Measurements from ENCODE around the gene MARCO. TPM values are rescaled to one million over a fixed set of nuclear protein-coding genes. Genes with fewer than 3 reads are reported as not detected.

The MARCO gene
- total RNA-seq, 1 experiment from 2014 or later = 0.26 TPM

DNA sequence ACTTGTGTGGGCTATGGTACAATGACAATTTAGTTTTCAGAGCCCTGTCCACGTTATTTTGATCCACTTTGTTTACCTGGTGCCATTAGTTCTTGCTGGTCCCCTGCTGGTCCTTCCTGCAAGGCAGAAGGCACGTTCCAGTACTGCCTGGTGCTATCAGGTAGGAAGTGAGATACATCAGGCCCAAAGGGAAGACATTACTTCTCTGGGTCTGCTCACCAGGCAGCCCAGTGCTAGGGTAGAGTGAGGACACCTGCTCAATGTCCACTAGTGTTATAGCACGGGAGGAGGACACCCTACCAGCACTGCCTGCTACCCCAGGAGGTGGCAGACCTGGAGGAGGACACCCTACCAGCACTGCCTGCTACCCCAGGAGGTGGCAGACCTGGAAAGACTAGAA is 23.7 kb downstream of the MARCO start:
- Histone ChIP-seq H3K27ac (ENCODE audit: low read length) (no peak overlapping the region), H3K36me3 (ENCODE audit: control insufficient read depth, insufficient read depth, low read length) (no peaks in the 10 kb centered on the region), H3K4me3 (ENCODE audit: low read depth in 2 of 2, low read length in 2 of 2) (no peak overlapping the region), H3K27me3 (ENCODE audit: control insufficient read depth, insufficient read depth, low read length) (peaks cover 8% of the 10 kb centered on the region), H3K9me3 (ENCODE audit: control insufficient read depth, insufficient read depth, low read depth, low read length) (no peaks in the 10 kb centered on the region), H3K4me1 (ENCODE audit: control insufficient read depth, insufficient read depth, low read length) (no peaks in the 10 kb centered on the region)
- intact Hi-C loops (cut with micrococcal nuclease; ENCODE audit: unreplicated experiment) (no loop called here), in situ Hi-C loops (cut with HindIII; ENCODE audit: low pct_unique_long_range_greater_than_20kb, low sequenced_read_pairs) (no loop called here)
- DNase-seq (ENCODE audit: low read depth, low spot score) (no peak), ATAC-seq (no peak)
- no TSS peak for BruUV-seq (replicated peaks)
- POLR2A ChIA-PET = no interaction called here
- TF ChIP-seq TCF7L2 (IDR thresholded peaks at IDR 0.05; ENCODE audit: low read depth, low read length) = no peak
- TF ChIP-seq, protein P1, sequence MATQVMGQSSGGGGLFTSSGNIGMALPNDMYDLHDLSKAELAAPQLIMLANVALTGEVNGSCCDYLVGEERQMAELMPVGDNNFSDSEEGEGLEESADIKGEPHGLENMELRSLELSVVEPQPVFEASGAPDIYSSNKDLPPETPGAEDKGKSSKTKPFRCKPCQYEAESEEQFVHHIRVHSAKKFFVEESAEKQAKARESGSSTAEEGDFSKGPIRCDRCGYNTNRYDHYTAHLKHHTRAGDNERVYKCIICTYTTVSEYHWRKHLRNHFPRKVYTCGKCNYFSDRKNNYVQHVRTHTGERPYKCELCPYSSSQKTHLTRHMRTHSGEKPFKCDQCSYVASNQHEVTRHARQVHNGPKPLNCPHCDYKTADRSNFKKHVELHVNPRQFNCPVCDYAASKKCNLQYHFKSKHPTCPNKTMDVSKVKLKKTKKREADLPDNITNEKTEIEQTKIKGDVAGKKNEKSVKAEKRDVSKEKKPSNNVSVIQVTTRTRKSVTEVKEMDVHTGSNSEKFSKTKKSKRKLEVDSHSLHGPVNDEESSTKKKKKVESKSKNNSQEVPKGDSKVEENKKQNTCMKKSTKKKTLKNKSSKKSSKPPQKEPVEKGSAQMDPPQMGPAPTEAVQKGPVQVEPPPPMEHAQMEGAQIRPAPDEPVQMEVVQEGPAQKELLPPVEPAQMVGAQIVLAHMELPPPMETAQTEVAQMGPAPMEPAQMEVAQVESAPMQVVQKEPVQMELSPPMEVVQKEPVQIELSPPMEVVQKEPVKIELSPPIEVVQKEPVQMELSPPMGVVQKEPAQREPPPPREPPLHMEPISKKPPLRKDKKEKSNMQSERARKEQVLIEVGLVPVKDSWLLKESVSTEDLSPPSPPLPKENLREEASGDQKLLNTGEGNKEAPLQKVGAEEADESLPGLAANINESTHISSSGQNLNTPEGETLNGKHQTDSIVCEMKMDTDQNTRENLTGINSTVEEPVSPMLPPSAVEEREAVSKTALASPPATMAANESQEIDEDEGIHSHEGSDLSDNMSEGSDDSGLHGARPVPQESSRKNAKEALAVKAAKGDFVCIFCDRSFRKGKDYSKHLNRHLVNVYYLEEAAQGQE (IDR thresholded peaks at IDR 0.05; ENCODE audit: insufficient read depth in 1 of 2, low read depth in 2 of 2, low read length in 1 of 2) = no peak
- no peak for TF ChIP-seq CTCF (IDR thresholded peaks at IDR 0.05)
- CTCF ChIA-PET = no interaction called here

- ATAC-seq (no peak), DNase-seq (ENCODE audit: low read depth, low spot score) (no peak)
- no peak overlapping the region for H3K27ac ChIP-seq (ENCODE audit: low read length)
- H3K4me3 ChIP-seq (ENCODE audit: low read depth in 2 of 2, low read length in 2 of 2) = no peak overlapping the region
- no peaks in the 10 kb centered on the region for H3K9me3 ChIP-seq (ENCODE audit: control insufficient read depth, insufficient read depth, low read depth, low read length)
- TF ChIP-seq, protein P1 (IDR thresholded peaks at IDR 0.05; ENCODE audit: insufficient read depth in 1 of 2, low read depth in 2 of 2, low read length in 1 of 2) = no peak
- TF ChIP-seq POLR2AphosphoS5 (IDR thresholded peaks at IDR 0.05; ENCODE audit: low read depth, low read length) = no peak
- TF ChIP-seq TCF7L2 (IDR thresholded peaks at IDR 0.05; ENCODE audit: low read depth, low read length) = no peak
- TF ChIP-seq CTCF (IDR thresholded peaks at IDR 0.05) = no peak
- no peak for TF ChIP-seq SIN3A (IDR thresholded peaks at IDR 0.05; ENCODE audit: borderline replicate concordance, insufficient read depth, low read depth, low read length)
- in situ Hi-C loops (cut with HindIII; ENCODE audit: low pct_unique_long_range_greater_than_20kb, low sequenced_read_pairs) (no loop called here), intact Hi-C loops (cut with micrococcal nuclease; ENCODE audit: unreplicated experiment) (no loop called here)
- CTCF ChIA-PET = no interaction called here
- H3K36me3 ChIP-seq (ENCODE audit: control insufficient read depth, insufficient read depth, low read length) = no peaks in the 10 kb centered on the region
- peaks cover 8% of the 10 kb centered on the region for H3K27me3 ChIP-seq (ENCODE audit: control insufficient read depth, insufficient read depth, low read length)
- no peaks in the 10 kb centered on the region for H3K4me1 ChIP-seq (ENCODE audit: control insufficient read depth, insufficient read depth, low read length)
- no TSS peak for BruUV-seq (replicated peaks)
- POLR2A ChIA-PET = no interaction called here
These were observed 25.3 kb downstream of the MARCO start for GRCh38 chr2:118967124-118967880.
